HG03575 (cell line): ENCODE data around the gene SMC5.
"Not testable (repeated sequence)": the region's sequence is repeated elsewhere in the genome, so short reads cannot be mapped to it uniquely, and the experiment has no call there.

Experiments used
- ATAC-seq: cut with Tn5 transposase; IDR thresholded peaks from one replicate; pipeline ENCODE4 v1.9.1; 2021; ENCODE audit not compliant: unreplicated experiment, insufficient number of reproducible peaks, low FRiP score; ENCODE audit errors: extremely low read depth

Gene SMC5

DNA sequence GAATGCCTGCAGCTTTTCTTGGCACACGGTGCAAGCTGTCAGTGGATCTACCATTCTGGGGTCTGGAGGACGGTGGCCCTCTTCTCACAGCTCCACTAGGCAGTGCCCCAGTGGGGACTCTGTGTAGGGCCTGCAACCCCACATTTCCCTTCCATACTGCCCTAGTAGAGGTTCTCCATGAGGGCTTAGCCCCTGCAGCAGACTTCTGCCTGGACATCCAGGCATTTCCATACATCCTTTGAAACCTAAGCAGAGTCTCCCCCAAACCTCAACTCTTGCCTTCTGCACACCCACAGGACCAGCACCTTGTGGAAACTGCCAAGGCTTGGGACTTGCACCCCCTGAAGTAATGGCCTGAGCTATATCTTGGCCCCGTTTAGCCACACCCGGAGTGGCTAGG is 69.8 kb downstream of the SMC5 start:
- ATAC-seq = not testable (repeated sequence)

DNA sequence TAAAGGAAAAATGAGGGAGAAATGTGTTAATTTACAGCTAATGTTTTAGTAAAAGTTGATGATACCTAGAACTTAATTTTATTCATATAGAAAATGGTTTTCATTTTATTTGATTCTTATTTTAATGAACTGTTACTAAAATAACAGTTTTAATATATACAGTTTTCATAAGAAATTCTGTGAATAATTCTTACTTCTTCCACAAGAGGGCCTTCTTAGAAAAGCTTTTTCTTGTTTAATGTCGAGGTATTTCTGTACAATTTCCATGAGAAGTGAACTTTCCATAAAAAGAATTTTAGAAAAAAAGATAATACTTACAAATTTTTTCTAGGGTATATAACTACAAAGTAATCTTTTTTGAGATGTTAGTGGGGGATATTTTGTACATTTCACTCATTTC is 81.8 kb downstream of the SMC5 start:
- ATAC-seq = no peak

DNA sequence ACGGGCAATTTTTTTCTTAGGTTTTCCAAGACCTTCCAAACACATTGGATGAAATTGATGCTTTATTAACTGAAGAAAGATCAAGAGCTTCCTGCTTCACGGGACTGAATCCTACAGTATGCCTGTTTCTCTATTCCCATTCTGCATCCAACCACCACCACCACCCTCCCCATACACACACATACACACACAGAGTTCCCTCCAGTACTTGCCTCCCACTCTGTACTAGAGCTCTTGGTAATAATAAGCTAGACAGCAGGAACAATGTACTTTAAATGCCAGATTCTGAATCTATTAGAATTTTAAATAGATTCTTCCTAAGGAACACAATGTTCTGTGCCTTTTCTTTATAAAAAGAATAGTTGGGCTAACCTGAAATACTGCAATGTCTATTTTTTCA is 88.3 kb downstream of the SMC5 start:
- ATAC-seq = no peak

DNA sequence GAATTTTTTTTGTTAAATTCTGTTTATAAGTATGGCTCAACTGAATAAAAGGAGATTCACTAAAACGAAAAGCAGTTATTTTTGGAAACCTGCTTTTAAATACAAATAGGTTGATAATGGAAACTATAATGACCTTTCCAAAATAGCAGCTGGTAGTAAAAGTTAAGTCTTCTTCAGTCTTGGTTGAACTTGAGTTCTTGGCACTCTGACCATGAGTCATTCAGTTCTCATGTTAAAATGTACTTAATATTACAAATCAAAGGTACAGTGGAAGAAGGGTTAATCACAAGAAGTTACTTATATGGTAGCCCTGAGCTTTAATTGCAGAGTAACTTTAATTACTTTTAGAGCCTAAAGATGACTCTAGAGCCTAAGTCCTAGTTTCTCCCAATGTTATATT is 93.6 kb downstream of the SMC5 start:
- no peak for ATAC-seq

DNA sequence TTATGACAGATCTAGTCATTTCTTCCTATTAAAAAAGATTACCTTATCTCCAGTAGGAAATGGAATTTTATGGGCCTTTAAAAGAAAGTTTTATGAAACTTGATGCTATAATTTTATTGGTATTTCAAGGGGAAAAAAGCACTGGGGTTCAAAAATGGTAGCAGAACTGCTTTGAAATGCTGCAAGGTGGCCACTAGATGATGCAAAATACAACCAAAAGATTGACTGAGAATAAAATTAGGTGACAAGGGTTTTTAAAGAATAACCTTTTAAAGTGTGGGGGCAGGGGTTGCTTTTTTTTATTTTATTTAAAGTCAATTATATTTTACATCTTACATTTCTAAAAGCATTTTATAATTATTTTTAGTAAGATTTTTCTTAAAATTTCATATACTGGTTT is 94.0 kb downstream of the SMC5 start:
- no peak for ATAC-seq

DNA sequence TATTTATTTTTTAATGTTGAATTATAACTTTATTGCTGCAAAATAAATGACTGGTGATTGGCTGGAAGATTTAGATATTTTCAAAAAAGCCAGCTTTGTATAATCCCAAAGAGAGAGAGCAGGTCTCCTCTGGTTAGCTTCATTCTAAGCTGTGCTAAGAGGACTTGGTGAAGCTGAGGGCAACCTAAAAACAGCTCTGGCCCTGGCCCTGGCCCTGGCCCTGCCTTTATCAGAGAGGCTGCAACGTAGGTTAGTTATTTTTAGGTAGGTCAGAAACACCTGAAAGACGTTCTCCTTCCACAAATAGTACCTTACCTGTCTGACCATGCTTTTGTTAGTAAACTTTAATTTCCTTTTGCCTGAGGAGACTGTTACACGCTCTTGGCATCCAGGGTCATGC is 97.0 kb downstream of the SMC5 start:
- no peak for ATAC-seq

DNA sequence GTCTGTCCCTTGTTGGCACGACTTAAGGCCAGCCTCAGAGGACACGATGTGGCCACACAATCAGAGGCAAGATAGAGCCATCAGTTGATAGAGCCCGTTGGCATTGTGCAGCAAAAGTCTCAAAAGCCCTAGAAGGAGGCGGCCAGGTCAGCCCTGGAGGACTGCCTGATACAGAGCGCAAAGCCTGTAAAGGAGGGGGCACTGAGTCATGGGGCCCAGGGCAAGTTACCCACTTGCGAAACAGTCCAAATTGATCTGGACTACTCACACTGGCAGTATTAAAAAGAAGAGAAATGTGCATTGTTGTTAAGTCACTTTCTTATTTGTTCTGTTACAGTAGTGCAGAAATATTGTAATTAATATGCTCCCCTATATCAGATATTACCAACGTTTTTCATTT is 104.2 kb downstream of the SMC5 start:
- no peak for ATAC-seq

DNA sequence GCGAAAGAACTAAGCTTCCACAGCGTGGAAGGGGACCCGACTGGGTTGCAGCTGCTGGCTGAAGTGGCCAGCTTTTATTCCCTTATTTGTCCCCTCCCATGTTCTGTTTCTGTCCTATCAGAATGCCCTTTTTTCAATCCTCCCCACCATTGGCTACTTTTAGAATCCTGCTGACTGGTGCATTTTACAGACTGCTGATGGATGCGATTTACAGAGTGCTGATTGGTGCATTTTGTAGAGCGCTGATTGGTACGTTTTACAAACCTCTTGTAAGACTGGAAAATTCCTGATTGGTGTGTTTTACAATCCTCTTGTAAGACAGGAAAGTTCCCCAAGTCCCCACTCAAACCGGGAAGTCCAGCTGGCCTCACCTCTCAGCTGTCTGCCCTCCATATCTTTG is 105.0 kb downstream of the SMC5 start:
- no peak for ATAC-seq

DNA sequence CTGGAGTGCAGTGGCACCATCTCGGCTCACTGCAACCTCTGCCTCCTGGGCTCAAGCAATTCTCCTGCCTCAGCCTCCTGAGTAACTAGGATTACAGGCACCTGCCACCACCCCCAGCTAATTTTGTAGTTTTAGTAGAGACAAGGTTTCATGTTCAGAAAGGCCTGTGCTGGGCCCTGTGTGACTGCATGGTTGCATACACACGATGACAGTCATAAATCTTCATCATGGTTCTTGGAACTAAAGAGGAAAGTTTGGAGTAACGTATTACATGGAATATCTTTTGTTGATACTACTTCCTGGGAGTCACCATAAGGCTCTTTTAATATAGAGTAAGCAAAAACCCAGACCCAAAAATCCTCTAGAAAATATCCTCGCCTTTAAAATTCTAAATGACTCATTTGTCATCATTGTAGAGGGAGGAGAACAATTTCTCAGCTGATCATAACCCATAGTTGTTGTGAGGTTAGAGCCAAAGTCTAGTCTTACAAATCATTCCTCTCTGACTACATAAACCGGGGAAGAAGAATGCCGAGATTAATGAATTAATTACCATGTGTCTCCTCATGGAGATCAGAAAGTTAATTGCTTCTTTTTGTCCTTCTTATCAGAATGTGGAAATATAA is 108.6 kb downstream of the SMC5 start:
- ATAC-seq = no peak

DNA sequence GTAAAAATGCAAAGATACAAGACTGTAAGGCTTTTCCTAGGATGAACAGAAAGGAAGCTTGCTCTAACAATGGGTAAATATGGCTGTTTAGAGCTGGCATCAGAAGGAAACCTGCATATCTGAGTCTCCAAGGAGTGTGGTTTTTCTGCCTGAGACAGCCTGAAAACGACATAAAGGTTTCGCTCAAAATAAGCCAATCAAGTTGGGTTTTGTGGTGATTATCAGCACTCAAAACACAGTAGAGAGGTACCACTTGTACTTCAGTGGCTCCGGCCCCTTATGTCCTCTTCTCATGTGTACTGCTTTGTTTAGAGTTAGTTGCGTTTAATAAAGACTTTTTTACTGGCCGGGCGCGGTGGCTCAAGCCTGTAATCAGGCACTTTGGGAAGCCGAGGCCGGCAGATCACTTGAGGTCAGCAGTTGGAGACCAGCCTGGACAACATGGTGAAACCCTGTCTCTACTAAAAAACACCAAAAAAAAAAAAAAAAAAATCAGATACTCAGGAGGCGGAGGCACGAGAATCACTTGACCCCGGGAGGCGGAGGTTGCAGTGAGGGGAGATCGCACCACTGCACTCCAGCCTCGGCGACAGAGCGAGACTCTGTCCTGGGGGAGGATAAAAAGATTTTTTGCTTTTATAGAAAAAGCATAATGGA is 116.3 kb downstream of the SMC5 start:
- ATAC-seq = no peak

DNA sequence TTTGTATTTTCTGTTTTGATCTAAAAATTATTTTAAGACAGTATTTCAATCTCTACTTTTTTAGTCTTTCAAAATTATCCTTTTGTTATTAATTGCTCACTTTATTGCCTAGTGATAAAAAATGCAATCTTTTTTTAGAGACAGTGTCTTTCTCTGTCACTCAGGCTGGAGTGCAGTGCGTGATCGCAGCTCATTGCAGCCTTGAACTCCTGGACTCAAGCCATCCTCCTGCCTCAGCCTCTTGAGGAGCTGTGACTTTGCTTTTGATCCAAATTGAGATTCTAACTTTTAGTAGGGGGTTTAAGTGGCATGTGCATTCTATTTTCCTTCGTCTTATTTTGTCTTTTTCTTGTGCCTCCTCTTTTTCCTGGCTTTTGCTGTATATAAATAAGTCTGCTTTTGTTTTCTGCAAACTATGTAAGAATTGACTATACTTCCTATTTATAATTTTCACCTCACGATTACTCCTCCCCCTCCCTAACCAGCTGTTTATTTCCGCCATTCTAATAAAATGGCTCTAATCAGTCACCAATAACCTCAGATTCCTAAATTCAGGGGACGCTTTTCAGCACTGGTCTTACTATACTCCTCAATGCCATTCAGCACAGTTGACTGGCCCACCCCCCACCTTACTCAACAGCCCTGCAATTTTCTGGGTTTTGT is 123.4 kb downstream of the SMC5 start:
- ATAC-seq = no peak

DNA sequence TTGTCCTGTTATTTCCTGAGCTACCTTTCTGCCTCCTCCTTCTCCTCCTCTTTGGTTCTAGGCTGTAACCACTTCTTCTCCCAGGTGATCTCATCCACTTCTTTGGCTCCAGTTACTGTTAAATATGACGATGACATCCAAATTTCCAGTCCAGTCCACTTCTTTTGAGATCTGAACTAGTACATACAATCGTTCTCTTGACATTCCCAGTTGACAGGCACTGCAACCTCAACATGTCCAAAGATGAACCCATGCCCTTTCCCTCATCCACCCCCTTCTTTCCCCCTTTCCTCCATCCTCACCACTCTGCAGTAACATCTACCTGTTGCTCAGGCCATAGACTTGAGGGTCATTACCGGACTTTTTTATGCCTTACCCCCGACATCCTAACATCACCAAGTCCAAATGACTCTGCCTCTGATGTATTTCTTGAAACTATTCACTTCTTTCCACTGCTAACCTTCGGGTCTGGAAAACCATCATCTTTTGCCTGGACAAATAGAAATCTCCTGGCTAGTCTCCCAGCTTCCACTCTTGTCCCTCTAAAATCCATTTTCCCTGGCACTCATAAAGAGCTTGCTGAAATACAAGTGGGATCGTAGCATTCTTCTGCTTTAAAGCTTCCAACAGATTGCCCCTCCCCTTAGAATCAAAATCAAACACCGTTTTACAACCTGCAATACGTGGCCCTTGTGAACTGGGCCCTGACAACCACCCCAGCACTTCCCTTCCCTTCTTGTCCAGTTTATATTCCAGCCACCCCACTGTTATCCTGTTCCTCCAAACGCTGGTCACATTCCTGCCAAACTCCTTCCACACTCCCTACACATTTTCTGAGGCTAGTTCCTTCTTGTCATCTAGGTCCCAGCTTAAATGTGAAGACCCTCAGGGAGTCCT is 124.2 kb downstream of the SMC5 start:
- ATAC-seq = no peak

DNA sequence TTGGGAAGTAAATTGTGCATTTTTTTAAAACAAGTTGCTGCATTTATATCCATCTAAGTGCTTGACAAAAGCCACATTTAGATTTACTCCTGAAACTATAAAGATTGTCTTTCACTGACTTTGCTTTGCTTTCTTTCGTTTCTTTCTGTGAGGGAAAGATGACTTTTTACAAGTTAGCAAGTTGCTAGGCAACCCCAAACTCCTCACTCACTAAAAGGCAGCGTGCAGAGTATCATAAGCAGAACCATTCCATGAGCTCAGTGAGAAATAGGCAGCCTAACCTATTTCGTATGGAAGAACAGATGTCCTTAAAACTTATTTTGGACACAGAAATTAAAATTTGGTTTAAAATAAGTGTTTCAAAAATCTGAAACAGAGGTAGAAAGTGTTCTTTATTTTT is 126.6 kb downstream of the SMC5 start:
- no peak for ATAC-seq

DNA sequence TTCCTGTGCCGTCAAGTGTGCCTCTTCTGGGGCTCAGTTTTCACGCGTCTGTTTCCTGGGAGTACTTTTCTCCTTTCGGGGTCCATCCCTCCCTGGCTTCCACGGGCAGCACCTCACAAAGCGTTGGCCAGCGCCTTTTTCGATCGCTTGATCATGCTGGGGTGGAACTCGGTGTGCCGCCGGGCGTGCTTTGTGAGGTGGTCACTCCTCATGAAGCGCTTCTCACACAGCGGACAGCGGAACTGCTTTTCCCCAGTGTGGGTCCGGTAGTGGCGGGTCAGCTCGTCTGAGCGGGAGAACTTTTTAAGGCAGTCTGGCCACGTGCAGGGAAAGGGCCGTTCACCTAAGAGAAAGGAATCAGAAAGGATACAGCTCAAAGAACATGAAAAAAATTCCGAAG is 128.9 kb downstream of the SMC5 start:
- ATAC-seq = no peak

DNA sequence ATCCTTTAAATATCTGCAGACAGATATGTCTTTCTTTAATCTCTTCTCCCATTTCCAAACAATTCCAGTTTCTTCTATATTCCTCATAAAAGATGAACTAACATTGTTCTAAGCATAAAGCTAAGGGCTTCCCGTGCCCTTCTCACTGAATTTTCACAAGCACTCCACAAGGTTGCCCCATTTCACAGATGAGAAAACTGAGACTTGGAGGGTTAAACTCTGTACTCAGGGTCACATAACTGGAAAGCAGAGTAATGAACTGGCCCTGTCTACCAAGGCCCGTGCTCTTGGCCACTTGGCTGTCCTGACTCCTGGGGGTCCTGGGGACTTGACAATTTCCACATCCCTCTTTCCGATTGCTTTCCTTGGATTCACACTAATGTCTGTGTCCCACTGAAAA is 130.4 kb downstream of the SMC5 start:
- ATAC-seq = no peak

DNA sequence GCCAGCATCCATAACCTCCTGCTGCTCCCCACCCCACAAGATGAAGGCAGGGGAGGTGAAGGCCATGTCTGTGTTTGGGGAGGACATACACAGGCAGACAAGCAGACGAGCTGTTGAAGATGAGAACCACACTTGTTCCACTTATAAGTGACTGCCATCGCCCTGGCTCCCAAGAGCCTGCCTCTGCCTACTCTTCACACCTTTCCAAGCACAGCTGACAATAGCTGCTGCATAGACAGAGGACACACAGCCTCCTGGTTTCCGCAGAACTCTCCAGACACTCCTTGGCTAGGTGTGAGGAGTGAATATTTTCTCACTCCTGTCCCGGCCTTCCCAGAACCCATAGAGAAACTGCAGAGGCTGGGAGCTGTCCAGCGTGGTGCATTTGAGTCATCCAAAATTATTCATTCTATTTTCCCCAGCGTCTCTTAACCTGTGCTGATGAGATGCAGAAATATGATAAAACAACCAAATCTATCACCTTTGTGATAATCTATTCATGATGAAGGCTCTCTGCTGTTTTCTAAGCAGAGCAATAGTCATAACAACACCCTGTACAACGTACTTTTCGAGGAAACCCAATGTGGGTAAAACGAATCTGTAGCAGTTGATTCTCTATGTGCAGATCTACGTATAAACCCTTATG is 131.0 kb downstream of the SMC5 start:
- no peak for ATAC-seq

DNA sequence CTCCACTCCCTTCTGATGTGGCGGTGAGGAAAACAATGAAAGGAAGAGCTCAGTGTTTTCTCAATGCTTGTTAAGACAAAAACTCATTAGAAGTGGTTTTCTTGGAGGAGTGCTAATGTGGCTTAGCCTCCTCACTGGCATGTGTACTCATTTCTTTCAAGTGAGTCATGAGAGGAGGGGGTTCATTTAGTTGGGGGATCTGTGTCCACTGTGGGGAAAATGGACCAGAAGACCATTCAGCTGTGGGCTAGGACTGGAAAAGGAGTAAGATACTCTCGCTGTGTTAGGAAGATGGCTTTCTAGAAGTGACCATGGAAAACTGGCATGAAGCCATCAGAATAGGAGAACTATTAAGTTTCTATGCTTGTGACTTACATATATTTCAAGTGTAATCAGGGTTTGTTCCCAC is 132.2 kb downstream of the SMC5 start:
- no peak for ATAC-seq

DNA sequence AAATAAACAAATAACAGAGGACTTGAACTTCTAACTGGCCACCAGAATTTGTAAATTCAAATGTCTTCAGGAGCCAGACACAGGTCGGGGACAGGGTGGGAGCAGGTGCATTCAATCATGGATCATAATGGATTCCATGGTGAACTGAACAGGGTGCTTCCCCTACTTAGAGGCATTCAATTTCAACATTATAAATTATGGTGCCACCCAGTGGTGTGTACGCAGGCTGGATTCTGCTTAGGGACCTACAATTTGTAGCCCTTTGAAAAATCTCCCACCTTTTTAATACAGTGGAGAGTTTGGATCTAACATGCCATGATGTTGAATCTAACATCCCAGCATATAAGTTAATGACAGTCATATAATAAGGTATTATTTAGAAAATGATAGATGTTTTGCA is 133.4 kb downstream of the SMC5 start:
- no peak for ATAC-seq

DNA sequence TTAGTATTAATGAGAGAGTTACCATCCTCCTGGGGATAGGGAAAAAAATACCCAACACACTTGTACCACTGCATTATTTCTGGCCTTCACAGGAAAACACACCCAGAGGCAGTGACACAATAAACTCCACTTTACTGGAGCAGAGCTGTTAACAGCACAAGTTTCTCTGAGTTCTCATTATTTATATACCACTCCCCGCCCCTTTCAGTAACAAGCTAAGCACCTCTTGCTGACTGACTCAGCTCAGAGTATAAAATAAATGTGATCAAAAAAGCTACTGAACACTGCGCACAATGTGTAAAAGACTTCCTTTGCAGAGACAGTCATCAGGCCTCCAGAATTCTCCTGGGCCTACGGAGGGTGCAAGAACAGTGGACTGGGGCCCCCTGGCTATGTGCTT is 134.1 kb downstream of the SMC5 start:
- ATAC-seq = no peak
